SK-N-SH treated with all-trans-retinoic acid at 6 μM for 48 hours (cell line): ENCODE data around the gene RELCH.

Experiments
- ATAC-seq: fragments of 200-7000 bp; cut with Tn5 transposase; 3 replicates; pipeline ENCODE4 v1.9.1; 2020; ENCODE audit warnings: mild to moderate bottlenecking, moderate library complexity
- ARNTL ChIP-seq: fragments of 450-650 bp; formaldehyde crosslinking; IDR thresholded peaks from 2 replicates; pipeline ENCODE4 v1.5.0; 2020; ENCODE audit warnings: low read depth, mild to moderate bottlenecking, moderate library complexity, borderline replicate concordance
- CREB5 ChIP-seq: fragments of 250-450 bp; sonication (Bioruptor Pico); IDR thresholded peaks from 2 replicates; pipeline ENCODE4 v1.5.1; 2020; ENCODE audit warnings: low read depth, mild to moderate bottlenecking, moderate library complexity
- CSDC2 ChIP-seq: fragments of 250-450 bp; sonication (Bioruptor Pico); IDR thresholded peaks from 2 replicates; pipeline ENCODE4 v1.5.0; 2020; ENCODE audit warnings: mild to moderate bottlenecking, moderate library complexity
- CSRNP3 ChIP-seq: fragments of 250-450 bp; sonication (Bioruptor Pico); IDR thresholded peaks from 2 replicates; pipeline ENCODE4 v1.5.1; 2021; ENCODE audit warnings: mild to moderate bottlenecking, moderate library complexity
- GLIS3 ChIP-seq: fragments of 250-450 bp; sonication (Bioruptor Pico); IDR thresholded peaks from 2 replicates; pipeline ENCODE4 v1.5.0; 2020; ENCODE audit warnings: mild to moderate bottlenecking, moderate library complexity
- ISL1 ChIP-seq: fragments of 250-450 bp; sonication (Bioruptor Pico); IDR thresholded peaks from 2 replicates; pipeline ENCODE4 v2.1.2; 2022; ENCODE audit warnings: mild to moderate bottlenecking, moderate library complexity
- POU6F1 ChIP-seq: fragments of 250-450 bp; sonication (Bioruptor Pico); IDR thresholded peaks from 2 replicates; pipeline ENCODE4 v1.8.0; 2021; ENCODE audit warnings: low read depth, mild to moderate bottlenecking, moderate library complexity, borderline replicate concordance
- PPARA ChIP-seq: fragments of 250-450 bp; sonication (Bioruptor Pico); IDR thresholded peaks from 2 replicates; pipeline ENCODE4 v1.5.0; 2020; ENCODE audit warnings: mild to moderate bottlenecking, borderline replicate concordance
- RARB ChIP-seq: fragments of 250-450 bp; sonication (Bioruptor Pico); IDR thresholded peaks from 2 replicates; pipeline ENCODE4 v1.8.0; 2021; ENCODE audit warnings: mild to moderate bottlenecking, moderate library complexity
- SNAI2 ChIP-seq: fragments of 250-450 bp; sonication (Bioruptor Pico); IDR thresholded peaks from 2 replicates; pipeline ENCODE4 v1.5.0; 2020; ENCODE audit warnings: mild to moderate bottlenecking, moderate library complexity
- TCF4 ChIP-seq: fragments of 250-450 bp; sonication (Bioruptor Pico); IDR thresholded peaks from 2 replicates; pipeline ENCODE4 v1.8.0; 2021; ENCODE audit warnings: mild to moderate bottlenecking, moderate library complexity, borderline replicate concordance
- TOX ChIP-seq: fragments of 250-450 bp; sonication (Bioruptor Pico); IDR thresholded peaks from 2 replicates; pipeline ENCODE4 v1.8.0; 2021; ENCODE audit warnings: mild to moderate bottlenecking, moderate library complexity, borderline replicate concordance
- TSHZ2 ChIP-seq: fragments of 250-450 bp; sonication (Bioruptor Pico); IDR thresholded peaks from 2 replicates; pipeline ENCODE4 v1.5.0; 2020; ENCODE audit warnings: mild to moderate bottlenecking, moderate library complexity
- ZC3H10 ChIP-seq: fragments of 250-450 bp; sonication (Bioruptor Pico); IDR thresholded peaks from 2 replicates; pipeline ENCODE4 v1.5.1; 2021; ENCODE audit warnings: mild to moderate bottlenecking, moderate library complexity
- ZFP3 ChIP-seq: fragments of 250-450 bp; sonication (Bioruptor Pico); IDR thresholded peaks from 2 replicates; pipeline ENCODE4 v1.5.0; 2020; ENCODE audit warnings: mild to moderate bottlenecking, moderate library complexity
- ZFP30 ChIP-seq: fragments of 450-650 bp; formaldehyde crosslinking; IDR thresholded peaks from 2 replicates; pipeline ENCODE4 v1.5.0; 2022; ENCODE audit warnings: mild to moderate bottlenecking, moderate library complexity
- ZNF565 ChIP-seq: fragments of 450-650 bp; formaldehyde crosslinking; conservative IDR thresholded peaks from 2 replicates; pipeline ENCODE4 v1.5.0; 2020; ENCODE audit warnings: low read depth, mild to moderate bottlenecking, moderate library complexity
- ZNF70 ChIP-seq: fragments of 450-650 bp; formaldehyde crosslinking; IDR thresholded peaks from 2 replicates; pipeline ENCODE4 v1.5.0; 2020; ENCODE audit warnings: mild to moderate bottlenecking, moderate library complexity
- ZNF8 ChIP-seq: fragments of 450-650 bp; formaldehyde crosslinking; IDR thresholded peaks from 2 replicates; pipeline ENCODE4 v1.5.0; 2020; ENCODE audit warnings: mild to moderate bottlenecking, moderate library complexity

The RELCH gene

DNA sequence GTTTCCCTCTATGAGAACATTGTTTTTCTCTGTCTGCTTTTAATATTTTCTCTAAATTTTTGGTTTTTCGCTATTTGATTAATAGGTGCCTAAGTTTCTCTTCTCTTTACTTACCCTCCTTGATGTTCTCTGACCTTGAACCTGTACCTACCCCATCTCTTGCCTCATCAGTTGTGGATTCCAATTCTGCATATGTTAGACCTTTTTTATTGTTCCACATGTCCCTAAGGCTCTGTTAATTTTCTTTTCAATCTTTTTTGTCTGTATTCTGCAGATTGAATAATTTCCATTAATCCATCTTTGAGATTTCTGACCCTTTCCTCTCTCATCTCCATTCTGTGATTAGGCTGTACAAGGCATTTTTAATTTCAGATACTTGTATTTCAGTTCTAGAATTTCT is 23.1 kb downstream of the RELCH start:
- TF ChIP-seq RARB (CRISPR knock-in tag) (no peak), ZFP3 (CRISPR knock-in tag) (no peak), CSRNP3 (CRISPR knock-in tag) (no peak), ZNF8 (CRISPR knock-in tag) (no peak), TCF4 (CRISPR knock-in tag) (no peak), ZFP30 (CRISPR knock-in tag) (no peak), PPARA (CRISPR knock-in tag) (no peak), CSDC2 (no peak), ZC3H10 (CRISPR knock-in tag) (no peak), POU6F1 (no peak), CREB5 (no peak), ZNF70 (no peak), ARNTL (no peak), TSHZ2 (CRISPR knock-in tag) (no peak), ISL1 (CRISPR knock-in tag) (no peak)
- ATAC-seq: no peak

DNA sequence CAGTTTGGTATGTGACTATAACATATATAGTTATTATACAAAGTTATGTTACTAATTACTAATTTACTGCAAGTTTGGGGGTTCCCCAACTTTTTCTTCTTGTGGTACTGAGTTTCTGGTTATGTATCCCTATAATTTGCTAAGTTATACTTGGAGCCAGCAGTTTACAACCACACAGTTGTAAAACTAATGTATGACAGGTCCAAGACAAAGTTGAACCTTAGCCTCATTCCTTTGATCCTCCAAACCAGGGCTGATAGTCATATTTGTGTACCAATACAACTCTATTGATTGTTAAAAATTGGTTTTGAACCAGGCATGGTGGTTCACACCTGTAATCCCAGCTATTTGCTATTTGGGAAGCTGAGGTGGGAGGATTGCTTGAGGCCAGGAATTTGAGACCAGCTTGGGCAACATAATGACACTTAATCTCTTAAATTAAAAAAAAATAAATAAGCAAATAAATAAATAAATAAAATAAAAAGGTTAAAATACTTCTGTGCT is 24.3 kb downstream of the RELCH start:
- TF ChIP-seq ISL1 (CRISPR knock-in tag) (no peak), PPARA (CRISPR knock-in tag) (no peak), ZFP3 (CRISPR knock-in tag) (no peak), CSDC2 (no peak), ZC3H10 (CRISPR knock-in tag) (no peak), ZNF8 (CRISPR knock-in tag) (no peak), SNAI2 (no peak), POU6F1 (no peak)
- ATAC-seq: no peak

DNA sequence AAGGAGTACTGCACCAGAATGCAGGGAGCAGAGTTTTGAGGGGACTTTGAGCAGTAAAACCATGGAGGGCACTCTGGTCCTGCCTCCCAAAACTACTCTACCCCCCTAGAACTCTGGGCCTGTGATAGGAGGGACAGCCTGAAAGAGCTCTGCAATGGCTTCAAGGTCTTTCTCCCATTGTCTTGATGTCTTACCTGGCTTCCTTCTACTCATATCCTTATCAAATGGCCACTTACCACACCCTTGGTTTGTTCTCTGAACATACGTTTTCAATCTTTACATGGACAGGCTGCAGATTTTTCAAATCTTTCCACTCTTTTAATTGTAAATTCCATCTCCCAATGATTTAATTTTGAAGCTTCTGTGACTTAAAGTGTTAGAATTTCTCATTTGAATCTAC is 27.7 kb downstream of the RELCH start:
- TF ChIP-seq TCF4 (CRISPR knock-in tag) (no peak), ISL1 (CRISPR knock-in tag) (no peak), ARNTL (no peak), TOX (no peak), GLIS3 (CRISPR knock-in tag) (no peak), SNAI2 (no peak)
- no peak for ATAC-seq

DNA sequence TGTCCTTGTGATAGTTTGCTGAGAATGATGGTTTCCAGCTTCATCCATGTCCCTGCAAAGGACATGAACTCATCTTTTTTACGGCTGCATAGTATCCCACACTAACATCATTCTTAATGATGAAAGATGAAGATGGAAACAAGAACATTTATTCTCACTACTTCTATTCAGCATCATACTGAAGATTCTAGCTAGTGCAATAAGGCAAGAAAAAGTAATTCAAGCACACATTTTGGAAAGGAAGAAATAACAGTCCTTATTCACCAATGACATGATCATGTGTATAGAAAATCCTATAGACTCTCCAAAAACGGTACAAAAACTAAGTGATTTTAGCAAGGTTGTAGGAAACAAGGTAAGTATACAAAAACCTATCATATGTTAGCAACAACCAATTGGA is 37.2 kb downstream of the RELCH start:
- TF ChIP-seq TOX: no peak
- no peak for TF ChIP-seq PPARA (CRISPR knock-in tag)
- no peak for TF ChIP-seq CSDC2
- no peak for TF ChIP-seq ZNF8 (CRISPR knock-in tag)
- no peak for TF ChIP-seq ZNF70
- ATAC-seq: no peak

DNA sequence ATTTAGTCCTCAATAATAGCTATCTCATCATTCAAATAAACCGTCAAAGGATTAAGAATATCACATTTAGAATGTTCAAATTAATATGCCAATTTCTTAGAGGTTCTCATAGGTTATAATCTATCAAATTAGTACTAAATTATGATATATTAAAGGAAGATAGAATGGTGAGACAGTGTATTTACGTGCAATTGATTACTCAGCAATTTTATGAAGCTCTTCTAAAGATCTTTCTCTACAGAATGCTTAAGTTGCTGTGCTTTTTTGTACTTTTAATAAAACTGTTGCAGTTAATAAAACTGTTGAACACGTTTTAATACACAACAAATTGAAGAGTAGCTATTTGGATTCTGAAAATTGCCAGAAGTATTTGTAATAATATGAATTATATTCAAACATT is 39.0 kb downstream of the RELCH start:
- ATAC-seq: no peak
- TF ChIP-seq PPARA (CRISPR knock-in tag) (no peak), ZFP3 (CRISPR knock-in tag) (no peak), ZNF8 (CRISPR knock-in tag) (no peak), TSHZ2 (CRISPR knock-in tag) (no peak), ZNF565 (CRISPR knock-in tag) (no peak), ZNF70 (no peak), ARNTL (no peak), CSRNP3 (CRISPR knock-in tag) (no peak)
